Measurements from ENCODE around the gene CMTM3.

CMTM3 gene

DNA sequence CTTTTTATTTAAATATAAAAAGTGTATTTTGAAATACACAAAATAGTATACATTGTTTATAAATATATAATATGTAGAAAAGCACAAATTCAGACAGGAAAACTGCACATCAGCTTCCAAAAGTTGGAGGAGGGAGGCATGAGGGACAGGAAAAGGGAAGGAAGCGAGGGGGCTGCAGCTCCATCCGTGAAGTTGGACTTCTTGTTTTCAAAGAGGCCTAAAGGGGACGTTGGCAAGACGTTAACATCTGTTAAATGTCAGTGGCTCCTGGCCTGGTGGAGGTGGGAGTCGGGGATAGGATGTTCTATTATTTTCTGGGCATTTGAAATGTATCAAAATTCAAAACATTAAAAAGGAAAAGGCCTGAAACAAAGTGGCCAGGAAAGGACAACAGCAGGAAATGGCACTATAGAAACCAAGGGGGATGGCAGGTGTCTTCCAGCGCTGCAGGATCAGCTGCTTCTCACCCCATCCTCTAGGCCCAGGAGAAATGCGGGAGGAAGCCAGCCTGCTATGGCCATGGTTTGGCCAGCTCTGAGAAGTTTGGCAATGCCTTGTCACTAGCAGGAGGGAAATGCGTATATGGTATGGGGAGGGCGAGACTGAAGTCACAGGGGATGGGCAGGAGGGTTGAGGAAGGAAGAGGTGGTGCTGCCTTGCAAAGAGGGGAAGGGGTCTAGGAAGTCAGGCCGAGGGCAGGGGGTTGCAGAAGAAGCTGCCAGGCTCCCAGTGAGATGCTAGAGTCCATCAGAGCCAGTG lies 18.8 kb upstream of the CMTM3 start:
- H3K27ac ChIP-seq (replicated peaks) = peak overlapping the region; percentile 71
- H3K27me3 ChIP-seq (ENCODE audit: insufficient read depth, poor library complexity, severe bottlenecking) = no peaks in the 10 kb centered on the region
- TF ChIP-seq, protein P1, sequence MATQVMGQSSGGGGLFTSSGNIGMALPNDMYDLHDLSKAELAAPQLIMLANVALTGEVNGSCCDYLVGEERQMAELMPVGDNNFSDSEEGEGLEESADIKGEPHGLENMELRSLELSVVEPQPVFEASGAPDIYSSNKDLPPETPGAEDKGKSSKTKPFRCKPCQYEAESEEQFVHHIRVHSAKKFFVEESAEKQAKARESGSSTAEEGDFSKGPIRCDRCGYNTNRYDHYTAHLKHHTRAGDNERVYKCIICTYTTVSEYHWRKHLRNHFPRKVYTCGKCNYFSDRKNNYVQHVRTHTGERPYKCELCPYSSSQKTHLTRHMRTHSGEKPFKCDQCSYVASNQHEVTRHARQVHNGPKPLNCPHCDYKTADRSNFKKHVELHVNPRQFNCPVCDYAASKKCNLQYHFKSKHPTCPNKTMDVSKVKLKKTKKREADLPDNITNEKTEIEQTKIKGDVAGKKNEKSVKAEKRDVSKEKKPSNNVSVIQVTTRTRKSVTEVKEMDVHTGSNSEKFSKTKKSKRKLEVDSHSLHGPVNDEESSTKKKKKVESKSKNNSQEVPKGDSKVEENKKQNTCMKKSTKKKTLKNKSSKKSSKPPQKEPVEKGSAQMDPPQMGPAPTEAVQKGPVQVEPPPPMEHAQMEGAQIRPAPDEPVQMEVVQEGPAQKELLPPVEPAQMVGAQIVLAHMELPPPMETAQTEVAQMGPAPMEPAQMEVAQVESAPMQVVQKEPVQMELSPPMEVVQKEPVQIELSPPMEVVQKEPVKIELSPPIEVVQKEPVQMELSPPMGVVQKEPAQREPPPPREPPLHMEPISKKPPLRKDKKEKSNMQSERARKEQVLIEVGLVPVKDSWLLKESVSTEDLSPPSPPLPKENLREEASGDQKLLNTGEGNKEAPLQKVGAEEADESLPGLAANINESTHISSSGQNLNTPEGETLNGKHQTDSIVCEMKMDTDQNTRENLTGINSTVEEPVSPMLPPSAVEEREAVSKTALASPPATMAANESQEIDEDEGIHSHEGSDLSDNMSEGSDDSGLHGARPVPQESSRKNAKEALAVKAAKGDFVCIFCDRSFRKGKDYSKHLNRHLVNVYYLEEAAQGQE (IDR thresholded peaks at IDR 0.05; ENCODE audit: insufficient replicate concordance, low read depth) = no peak
- TF ChIP-seq, protein P2, sequence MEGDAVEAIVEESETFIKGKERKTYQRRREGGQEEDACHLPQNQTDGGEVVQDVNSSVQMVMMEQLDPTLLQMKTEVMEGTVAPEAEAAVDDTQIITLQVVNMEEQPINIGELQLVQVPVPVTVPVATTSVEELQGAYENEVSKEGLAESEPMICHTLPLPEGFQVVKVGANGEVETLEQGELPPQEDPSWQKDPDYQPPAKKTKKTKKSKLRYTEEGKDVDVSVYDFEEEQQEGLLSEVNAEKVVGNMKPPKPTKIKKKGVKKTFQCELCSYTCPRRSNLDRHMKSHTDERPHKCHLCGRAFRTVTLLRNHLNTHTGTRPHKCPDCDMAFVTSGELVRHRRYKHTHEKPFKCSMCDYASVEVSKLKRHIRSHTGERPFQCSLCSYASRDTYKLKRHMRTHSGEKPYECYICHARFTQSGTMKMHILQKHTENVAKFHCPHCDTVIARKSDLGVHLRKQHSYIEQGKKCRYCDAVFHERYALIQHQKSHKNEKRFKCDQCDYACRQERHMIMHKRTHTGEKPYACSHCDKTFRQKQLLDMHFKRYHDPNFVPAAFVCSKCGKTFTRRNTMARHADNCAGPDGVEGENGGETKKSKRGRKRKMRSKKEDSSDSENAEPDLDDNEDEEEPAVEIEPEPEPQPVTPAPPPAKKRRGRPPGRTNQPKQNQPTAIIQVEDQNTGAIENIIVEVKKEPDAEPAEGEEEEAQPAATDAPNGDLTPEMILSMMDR (IDR thresholded peaks at IDR 0.05; ENCODE audit: insufficient read depth, low read length) = no peak
- peak; percentile 65; the same call in 1 of the 2 replicates for TF ChIP-seq SPI1 (IDR thresholded peaks at IDR 0.05; ENCODE audit: borderline replicate concordance, low read depth)
- TF ChIP-seq POLR2AphosphoS5 (IDR thresholded peaks at IDR 0.05; ENCODE audit: low read depth) = peak; percentile 40; the same call in 1 of the 2 replicates
- DNase-seq (ENCODE audit: low read depth in 1 of 2, low spot score in 1 of 2) = peak in 1 of 2 experiments; percentile 86
- no peak overlapping the region for H3K4me3 ChIP-seq (replicated peaks; ENCODE audit: insufficient read depth, low read length)

DNA sequence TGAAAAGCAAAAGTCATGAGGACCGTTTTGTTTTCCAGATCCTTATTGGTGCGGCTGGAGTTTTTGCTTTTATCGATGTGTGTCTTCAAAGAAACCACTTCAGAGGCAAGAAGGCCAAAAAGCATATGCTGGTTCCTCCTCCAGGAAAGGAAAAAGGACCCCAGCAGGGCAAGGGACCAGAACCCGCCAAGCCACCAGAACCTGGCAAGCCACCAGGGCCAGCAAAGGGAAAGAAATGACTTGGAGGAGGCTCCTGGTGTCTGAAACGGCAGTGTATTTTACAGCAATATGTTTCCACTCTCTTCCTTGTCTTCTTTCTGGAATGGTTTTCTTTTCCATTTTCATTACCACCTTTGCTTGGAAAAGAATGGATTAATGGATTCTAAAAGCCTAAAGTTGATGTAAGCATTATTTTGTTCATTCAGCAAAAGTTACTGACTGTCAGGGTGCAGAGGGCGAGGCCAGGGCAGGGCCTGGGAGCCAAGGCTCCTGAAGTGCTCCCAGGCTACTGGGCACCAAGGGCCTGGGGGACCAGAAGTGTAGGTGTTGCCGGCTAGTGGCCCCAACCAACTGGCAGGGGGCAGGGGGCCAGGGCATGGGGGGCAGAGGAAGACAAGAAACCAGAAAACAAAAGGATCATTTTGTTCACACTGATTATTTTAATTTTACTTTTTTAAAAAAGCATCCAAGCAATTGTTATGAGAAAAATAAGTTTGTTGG lies 16.5 kb upstream of the CMTM3 start:
- Histone ChIP-seq H3K27me3 (ENCODE audit: insufficient read depth, poor library complexity, severe bottlenecking) (no peaks in the 10 kb centered on the region), H3K4me3 (replicated peaks; ENCODE audit: insufficient read depth, low read length) (no peak overlapping the region), H3K27ac (replicated peaks) (no peak overlapping the region)
- no peak for TF ChIP-seq SPI1 (IDR thresholded peaks at IDR 0.05; ENCODE audit: borderline replicate concordance, low read depth)
- TF ChIP-seq, protein P1 (IDR thresholded peaks at IDR 0.05; ENCODE audit: insufficient replicate concordance, low read depth) = no peak
- TF ChIP-seq, protein P2 (IDR thresholded peaks at IDR 0.05; ENCODE audit: insufficient read depth, low read length) = no peak
- TF ChIP-seq GABPA (IDR thresholded peaks at IDR 0.05; ENCODE audit: low read depth) = no peak
- TF ChIP-seq POLR2AphosphoS5 (IDR thresholded peaks at IDR 0.05; ENCODE audit: low read depth) = no peak
- DNase-seq (ENCODE audit: low read depth in 1 of 2, low spot score in 1 of 2) = no peak

DNA sequence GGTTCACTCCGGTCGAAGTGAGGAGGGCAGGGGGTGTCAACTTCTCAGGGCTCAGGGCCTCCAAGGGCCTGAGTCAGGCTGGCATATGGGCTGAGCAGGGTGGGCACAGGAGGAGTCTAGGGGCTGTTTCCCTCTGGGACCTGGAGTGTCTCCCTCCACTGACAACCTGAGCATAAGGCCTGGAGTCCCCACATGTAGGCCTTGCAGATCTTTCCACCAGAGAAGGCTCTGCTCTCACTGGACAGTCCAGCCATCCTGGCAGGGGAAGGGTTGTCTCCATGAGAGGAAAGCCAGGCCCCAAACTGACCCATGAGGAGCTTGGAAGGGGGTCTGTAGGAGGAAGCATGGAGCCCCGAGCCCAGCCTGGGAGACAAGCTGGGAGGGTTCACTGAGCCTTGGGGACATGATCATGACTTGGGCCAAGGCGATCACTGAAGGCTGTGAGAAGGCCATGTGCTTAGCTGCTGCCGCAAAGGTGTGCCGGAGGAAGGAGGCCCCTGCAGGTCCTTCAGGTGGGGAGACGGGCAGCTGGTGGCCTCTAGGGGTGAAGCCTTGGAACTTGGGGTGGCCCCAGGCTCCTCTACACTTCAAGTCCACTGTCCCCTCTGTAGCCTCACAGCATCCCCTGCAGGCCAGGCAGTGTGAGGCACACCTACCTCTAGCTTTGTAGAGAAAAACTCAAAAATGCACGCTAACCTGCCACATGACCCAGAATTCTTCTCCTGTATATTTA lies 15.4 kb upstream of the CMTM3 start:
- no peak overlapping the region for H3K4me3 ChIP-seq (replicated peaks; ENCODE audit: insufficient read depth, low read length)
- TF ChIP-seq, protein P1 (IDR thresholded peaks at IDR 0.05; ENCODE audit: insufficient replicate concordance, low read depth) = no peak
- TF ChIP-seq, protein P2 (IDR thresholded peaks at IDR 0.05; ENCODE audit: insufficient read depth, low read length) = peak; percentile 97
- no peaks in the 10 kb centered on the region for H3K27me3 ChIP-seq (ENCODE audit: insufficient read depth, poor library complexity, severe bottlenecking)
- peak; percentile 64 to 88 for DNase-seq (ENCODE audit: low read depth in 1 of 2, low spot score in 1 of 2)
- peak overlapping the region; percentile 24 for H3K27ac ChIP-seq (replicated peaks)

All from HL-60 (cell line).